Uterus (tissue), 2 donors: ENCODE measurements around the gene CFAP77.

Experiments
- POLR2A ChIP-seq, 2 donors: fragments of 450-650 bp; IDR thresholded peaks; one replicate each; pipeline ENCODE4 v1.6.1; 2016; ENCODE audit warnings: antibody characterized with exemption in 2 of 2, mild to moderate bottlenecking in 1 of 2, moderate library complexity in 1 of 2
- TF ChIP-seq, protein P1 (sequence below), 4 experiments: fragments of 200-600 bp in 2 of 4; fragments of 450-650 bp in 2 of 4; sonication (generic) in 2 of 4; IDR thresholded peaks; one replicate each; pipeline ENCODE4 v1.5.1; 2016 to 2019; ENCODE audit warnings: antibody characterized with exemption in 4 of 4, mild to moderate bottlenecking in 2 of 4, moderate library complexity in 1 of 4

DNA sequence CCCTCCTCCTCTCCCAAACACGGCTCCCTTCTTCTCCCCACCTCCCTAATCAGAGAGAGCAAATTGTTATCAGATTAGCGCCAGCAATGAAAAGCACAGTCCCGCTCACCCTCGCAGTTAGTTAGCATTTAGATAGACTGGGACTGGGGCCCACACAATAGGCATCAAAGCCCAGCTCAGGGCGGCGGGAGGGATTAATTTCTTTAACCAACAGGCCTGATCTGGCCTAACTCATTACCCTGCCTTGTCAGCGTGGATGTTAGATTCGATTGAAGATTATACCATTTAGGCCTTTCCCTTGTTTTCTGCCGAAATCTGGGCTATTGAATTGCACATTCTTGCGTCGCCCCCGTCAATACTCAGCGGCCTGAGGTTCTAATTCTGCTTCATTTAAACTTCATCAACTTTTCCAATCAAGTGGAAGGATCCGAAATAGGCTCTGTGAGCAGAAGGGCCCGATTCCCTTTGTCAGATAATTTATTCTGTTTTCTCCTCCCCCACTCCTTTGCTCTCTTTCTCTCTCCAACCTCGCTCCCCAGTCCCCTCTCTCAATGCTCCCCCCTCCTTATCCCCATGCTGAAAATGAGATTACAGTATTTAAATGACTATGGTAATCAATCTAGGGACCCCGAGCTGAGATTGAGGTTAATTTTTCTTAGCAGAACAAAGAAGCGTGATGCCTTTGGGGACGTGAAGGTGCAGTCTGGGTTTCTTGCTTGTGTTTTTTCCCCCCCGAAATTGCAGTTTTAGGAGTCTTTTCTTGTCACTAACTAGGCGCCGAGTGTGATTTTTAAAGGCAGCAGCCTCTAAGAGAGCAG lies 15.1 kb downstream of the CFAP77 start:
- TF ChIP-seq, protein P1, sequence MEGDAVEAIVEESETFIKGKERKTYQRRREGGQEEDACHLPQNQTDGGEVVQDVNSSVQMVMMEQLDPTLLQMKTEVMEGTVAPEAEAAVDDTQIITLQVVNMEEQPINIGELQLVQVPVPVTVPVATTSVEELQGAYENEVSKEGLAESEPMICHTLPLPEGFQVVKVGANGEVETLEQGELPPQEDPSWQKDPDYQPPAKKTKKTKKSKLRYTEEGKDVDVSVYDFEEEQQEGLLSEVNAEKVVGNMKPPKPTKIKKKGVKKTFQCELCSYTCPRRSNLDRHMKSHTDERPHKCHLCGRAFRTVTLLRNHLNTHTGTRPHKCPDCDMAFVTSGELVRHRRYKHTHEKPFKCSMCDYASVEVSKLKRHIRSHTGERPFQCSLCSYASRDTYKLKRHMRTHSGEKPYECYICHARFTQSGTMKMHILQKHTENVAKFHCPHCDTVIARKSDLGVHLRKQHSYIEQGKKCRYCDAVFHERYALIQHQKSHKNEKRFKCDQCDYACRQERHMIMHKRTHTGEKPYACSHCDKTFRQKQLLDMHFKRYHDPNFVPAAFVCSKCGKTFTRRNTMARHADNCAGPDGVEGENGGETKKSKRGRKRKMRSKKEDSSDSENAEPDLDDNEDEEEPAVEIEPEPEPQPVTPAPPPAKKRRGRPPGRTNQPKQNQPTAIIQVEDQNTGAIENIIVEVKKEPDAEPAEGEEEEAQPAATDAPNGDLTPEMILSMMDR (IDR thresholded peaks at IDR 0.05): no peak
- TF ChIP-seq POLR2A (IDR thresholded peaks at IDR 0.05): no peak
